ENCODE data around the gene RAB1B.

The RAB1B gene

DNA sequence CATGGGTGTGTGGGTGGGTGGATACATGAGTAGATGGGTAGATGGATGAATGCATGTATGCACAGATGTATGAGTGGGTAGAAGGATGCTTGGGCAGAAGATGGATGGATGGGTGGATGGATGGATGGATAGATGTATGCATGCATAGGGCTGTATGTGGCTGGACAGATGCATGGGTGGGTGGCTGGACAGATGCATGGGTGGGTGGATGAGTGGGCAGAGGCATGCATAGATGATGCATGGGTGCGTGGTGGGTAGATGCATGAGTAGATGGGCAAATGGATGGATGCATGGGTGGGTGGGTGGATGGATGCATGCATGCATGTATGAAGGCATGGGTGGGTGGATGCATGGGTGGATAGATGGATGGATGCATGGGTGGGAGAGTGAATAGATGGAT lies 55.2 kb downstream of the RAB1B start:
- no peak overlapping the region for H3K27ac ChIP-seq
- TF ChIP-seq, protein P1, sequence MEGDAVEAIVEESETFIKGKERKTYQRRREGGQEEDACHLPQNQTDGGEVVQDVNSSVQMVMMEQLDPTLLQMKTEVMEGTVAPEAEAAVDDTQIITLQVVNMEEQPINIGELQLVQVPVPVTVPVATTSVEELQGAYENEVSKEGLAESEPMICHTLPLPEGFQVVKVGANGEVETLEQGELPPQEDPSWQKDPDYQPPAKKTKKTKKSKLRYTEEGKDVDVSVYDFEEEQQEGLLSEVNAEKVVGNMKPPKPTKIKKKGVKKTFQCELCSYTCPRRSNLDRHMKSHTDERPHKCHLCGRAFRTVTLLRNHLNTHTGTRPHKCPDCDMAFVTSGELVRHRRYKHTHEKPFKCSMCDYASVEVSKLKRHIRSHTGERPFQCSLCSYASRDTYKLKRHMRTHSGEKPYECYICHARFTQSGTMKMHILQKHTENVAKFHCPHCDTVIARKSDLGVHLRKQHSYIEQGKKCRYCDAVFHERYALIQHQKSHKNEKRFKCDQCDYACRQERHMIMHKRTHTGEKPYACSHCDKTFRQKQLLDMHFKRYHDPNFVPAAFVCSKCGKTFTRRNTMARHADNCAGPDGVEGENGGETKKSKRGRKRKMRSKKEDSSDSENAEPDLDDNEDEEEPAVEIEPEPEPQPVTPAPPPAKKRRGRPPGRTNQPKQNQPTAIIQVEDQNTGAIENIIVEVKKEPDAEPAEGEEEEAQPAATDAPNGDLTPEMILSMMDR (conservative IDR thresholded peaks at IDR 0.05) = no peak

DNA sequence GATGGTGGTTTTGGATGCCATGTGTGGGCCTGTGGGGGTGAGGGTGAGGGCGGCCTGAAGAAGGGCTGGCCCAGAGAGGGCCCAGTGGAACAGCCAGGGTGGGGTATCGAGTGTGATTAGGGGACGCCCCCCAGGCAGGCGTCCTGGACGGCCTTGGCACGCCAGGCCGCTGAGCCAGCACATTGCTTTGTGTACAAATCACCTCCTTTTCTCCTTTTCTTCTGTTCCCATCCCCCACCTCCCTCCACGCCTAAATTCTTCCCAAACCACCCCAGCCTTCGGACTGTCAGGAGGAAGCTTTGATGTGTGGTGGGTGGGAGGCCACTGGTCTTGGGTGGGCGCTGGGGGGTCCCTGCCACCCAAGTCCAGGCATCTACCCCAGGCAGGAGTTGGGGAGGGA lies 56.2 kb downstream of the RAB1B start:
- no peak overlapping the region for H3K27ac ChIP-seq
- TF ChIP-seq, protein P1 (conservative IDR thresholded peaks at IDR 0.05) = no peak

DNA sequence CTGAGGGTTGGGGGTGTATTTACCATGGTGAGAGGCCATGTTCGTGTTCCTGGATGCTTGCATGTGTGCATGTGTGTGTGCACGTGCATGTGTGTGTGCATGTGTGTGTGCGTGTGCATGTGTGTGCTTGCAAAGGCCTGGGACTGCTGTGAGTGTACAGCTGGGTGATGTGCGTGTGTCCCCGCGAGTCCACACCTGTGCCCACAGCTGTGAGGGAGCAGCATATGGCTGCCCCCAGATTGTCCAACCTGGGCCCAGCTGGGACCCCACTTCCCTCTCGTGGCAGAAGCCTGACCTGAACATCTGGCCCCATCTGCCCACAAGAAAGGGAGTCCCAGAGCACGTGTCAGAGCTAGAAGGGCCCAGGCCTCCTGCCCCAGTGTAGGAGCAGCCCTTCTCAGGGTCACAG lies 56.8 kb downstream of the RAB1B start:
- TF ChIP-seq, protein P1 (conservative IDR thresholded peaks at IDR 0.05) = no peak
- no peak overlapping the region for H3K27ac ChIP-seq

DNA sequence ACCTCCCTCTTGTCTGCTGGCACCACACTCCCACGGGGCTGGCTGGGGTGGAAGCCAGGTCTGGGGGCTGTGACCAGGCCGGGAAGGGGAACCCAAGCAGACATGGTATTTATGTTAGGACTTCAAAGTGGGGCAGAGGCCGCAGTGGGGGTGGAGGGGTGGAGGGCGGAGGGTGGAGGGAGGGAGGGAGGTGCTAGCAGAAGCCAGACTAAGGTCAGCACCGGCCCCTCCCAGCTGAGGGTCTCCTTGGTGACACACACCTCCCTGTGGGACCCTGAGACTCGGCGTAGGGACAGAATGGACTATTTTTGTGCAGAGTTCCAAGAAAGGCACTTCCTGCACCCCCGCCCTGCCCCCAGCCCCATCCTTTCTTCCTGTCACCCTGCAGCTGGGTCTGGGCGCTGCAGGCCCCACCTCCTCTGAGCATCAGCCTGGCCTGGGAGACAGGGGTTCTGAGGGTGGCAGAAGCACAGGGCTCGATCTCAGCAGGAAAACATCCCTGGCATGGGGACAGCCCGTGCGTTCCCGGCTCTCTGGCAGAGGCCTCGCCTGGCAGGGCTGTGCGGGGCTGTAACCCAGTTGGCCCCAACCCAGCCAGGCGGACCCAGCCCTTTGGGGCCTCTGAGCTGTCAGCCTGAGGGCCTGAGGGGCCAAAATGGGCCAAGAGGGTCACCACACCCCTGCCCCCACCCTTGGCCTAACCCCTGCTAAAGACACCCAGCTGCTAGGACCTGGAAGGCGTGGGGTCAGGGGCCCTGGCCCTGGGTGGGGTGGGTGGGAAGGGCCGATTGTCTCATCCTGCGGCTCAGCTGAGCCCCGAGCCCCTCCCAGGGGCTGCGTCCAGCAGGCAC lies 58.0 kb downstream of the RAB1B start:
- H3K27ac ChIP-seq = no peak overlapping the region
- TF ChIP-seq, protein P1 (conservative IDR thresholded peaks at IDR 0.05) = no peak
